Effector CD4-positive, alpha-beta T cell (primary cell): ENCODE measurements around the gene OR4D9. TPM values are rescaled to one million over a fixed set of nuclear protein-coding genes. Genes with fewer than 3 reads are reported as not detected.
"Not testable (repeated sequence)": the region's sequence is repeated elsewhere in the genome, so short reads cannot be mapped to it uniquely, and the experiment has no call there.

Experiments used
- DNase-seq: peaks from one replicate; pipeline ENCODE4 v3.0.0-alpha.2; 2020
- total RNA-seq: gene quantifications from one replicate; lab custom pipeline; 2026; lab: John Stamatoyannopoulos, UW

Gene OR4D9
- total RNA-seq: not detected

DNA sequence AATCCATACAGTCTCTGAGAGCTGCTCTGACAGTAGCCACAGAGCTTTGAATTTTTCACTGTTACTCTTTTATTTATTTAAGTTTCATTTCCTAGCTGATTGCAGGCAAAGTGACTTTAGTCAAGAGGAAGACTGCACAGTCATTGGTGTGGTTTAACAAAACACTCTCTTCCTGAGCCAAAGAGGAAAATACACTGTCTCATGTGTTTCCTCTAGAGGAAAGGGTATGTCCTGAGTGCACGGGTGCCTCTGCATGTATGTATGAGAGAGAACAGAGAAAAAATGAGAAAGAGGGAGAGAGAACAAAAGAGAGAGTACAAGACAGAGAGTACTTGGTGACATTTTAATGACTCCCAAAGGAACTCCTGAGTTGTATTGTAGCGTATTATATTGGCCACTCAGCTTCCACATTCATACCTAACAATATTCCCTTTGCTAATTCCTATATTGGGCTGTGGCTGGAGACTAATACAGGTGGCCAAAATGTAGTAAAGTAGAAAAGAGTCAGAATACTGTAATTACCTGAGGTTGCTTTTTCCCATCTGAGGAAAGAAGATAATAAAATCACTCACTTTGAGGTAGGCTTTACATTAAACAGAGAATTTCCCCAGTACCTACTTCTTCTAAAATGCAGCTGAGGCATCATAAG lies at the start of gene OR4D9:
Gene OR4D9, plus strand, starts transcription at position 599 of the 649 bp plus-strand sequence. CDS start 3,374 bp downstream, outside the sequence.
- no peak for DNase-seq

DNA sequence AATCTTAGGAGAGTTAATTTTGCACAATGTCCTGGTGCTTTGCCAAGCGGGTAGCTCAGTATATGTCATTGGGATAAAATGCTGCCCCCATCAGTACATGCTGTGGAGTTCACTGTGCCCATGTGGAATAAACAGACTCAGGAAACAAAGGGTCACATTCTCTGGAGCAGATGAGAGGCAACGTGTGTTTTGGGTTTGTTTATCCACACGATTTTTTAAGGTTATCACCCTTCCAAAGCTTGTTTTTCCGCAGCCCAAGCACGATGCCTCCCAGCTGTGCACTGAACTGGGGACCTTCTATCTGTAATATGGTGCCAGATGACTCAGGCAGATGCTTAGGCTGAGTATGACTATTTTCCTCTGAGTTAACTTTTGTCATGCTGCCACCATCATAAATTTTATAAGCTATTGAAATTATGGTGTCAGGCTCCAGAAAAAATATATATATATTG lies 48.1 kb upstream of the OR4D9 start:
- no peak for DNase-seq

DNA sequence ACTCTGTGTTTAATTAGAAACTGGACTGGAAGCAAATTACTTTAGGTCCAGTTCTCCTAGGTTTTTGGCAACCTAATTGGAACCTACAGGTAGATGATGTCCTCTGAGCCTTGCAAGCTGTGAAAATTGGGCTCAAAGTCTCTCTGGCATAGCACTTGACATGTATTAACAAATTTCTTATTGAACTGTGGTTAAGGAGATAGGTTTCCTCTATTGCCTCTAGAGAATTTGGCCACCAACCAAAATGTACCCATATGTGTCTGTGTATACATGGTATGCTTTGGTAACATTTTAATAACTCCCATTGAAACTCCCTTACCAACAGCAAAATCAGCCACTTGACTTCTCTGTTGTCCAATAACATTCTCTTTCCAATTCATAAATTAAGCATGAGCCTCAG lies 38.3 kb upstream of the OR4D9 start, which contains the start of gene OR4D10:
Gene OR4D10, plus strand, starts transcription at position 301 of the 400 bp plus-strand sequence. CDS start 4,115 bp downstream, outside the sequence.
- DNase-seq: no peak

DNA sequence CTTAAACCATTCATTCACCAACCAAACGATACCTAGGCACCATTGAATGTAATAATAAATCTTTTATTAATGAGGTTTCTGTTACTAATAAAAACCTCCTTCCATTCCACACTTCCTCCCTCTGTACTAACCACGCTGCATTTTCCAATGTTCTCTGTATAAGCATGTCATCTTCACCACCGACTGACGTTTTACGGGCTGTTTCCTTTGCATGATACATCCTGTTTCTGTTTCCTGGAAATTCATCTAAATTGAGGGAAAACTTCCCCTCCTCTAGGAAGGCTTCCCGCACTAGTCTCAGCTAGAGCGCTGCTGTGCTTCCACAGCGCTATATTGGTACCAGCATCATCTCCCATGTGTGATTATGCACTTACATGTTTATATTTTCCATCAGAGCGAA lies 36.2 kb upstream of the OR4D9 start:
- no peak for DNase-seq

DNA sequence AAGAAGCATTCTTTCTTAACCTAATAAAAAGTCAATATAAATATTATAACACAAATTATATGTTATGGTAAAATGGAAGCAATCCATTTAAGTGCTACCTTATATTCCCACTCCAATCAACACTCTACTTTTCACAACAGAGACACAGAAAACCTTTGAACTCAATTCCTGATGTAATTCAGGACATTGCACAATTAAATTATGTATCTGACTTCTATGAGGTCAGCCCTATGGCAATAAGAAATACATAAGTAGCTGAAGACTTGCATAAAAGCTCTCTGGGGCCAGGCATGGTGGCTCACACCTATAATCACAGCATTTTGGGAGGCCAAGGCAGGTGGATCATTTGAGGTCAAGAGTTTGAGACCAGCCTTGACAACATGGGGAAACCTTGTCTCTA lies 31.4 kb upstream of the OR4D9 start:
- no peak for DNase-seq

DNA sequence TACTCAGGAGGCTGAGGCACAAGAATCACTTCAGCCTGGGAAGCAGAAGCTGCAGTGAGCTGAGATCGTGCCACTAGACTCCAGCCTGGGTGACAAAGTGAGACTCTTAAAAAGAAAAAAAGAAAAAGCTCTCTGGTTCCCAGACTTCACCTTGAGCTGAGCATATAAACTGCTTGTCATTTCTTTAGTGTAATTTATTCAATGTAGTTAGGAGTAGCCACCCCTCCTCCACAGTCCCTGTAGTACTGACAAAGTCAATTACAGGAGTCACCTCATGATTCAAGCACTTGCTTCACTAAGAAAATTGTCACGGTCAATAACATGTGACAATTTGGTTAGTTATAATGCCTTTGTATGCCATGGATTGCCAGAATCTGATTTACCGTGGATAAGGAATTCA lies 31.0 kb upstream of the OR4D9 start:
- no peak for DNase-seq

DNA sequence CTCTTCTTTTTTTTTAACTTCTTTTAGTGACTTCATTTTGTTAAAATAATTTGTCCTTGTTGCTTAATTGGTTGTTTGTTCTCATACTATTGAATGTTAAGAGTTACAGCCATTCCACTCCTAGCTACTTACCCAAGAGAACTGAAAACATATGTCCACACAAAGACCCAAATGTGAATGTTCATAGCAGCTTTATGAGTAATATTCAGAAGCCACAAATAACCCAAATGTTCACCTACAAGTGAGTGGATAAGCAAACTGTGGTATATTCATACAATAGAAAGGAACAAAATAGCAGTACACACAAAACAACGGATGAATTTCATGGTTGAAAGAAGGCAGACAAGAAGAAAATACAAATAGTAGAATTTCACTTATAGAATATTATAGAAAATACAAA lies 9.4 kb upstream of the OR4D9 start:
- no peak for DNase-seq

DNA sequence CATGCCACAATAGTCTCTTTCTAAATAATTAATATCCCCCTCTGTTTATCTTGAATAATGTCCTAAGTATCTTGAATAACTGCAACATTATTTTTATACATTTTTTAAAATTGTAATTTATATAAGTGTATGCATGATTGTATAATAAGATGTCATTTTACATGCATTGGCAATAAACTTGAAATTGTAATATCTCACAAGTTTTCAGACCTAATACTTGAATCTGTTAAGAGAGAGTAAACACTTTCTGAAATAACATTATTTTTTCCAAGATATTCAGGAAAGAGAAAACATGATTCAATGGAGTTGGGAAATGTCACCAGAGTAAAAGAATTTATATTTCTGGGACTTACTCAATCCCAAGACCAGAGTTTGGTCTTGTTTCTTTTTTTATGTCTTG lies 8.1 kb upstream of the OR4D9 start, which contains the start of gene OR4D11:
Gene OR4D11, plus strand, starts transcription at position 301 of the 400 bp plus-strand sequence. Its CDS starts 0 bp downstream, at position 301.
- no peak for DNase-seq

DNA sequence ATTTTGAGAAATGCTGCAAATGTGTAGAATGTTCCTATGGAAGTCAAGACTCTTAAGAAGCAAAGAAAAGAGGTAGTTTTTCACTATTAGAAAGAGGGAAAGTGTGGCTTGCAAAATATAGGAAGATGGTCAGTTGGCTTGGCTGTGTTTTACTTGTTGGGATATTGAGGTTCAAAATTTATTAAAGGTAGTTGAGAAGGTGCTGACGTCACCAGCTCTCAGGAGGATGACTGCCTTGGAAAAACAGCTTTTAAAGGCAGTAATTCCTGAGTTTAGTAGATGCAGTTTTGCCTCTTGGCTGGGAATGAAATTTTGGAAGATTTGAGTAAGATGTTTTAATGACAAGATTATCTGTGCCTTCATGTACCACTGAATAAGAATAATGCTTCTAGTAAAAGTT lies 336 bp downstream of the OR4D9 start:
- DNase-seq: no peak

DNA sequence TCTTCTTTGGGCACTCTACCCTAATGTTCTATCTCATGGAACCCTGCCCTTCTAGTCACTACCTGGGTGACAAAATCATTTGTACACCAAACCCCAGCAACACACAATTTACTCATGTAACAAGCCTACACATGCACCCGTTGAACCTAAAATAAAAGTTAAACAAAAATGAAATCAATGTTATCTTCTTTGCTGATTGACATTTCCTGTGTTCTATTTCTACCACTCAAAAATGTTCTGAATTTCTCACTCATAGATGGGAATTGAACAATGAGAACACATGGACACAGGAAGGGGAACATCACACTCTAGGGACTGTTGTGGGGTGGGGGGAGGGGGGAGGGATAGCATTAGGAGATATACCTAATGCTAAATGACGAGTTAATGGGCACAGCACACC lies 8.8 kb downstream of the OR4D9 start:
- DNase-seq: not testable (repeated sequence)

DNA sequence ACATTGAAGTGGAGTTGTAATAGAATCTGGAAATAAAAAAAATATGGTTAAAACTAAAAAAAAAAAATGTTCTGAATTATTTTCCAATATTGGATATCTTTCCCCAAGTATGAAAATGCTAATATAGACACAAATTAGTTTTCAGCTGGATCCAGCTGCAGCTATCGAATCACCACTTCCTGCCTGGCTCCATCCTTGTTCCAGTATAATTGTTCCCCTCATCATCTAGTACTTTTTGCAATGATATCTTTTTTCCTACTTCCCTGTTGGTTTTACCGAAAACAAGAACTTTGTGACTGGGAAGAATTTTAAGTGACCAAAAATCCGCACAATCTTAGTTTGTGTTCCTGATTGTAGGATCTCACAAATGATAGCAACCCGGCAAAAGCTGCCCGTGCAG lies 9.4 kb downstream of the OR4D9 start:
- DNase-seq: no peak

DNA sequence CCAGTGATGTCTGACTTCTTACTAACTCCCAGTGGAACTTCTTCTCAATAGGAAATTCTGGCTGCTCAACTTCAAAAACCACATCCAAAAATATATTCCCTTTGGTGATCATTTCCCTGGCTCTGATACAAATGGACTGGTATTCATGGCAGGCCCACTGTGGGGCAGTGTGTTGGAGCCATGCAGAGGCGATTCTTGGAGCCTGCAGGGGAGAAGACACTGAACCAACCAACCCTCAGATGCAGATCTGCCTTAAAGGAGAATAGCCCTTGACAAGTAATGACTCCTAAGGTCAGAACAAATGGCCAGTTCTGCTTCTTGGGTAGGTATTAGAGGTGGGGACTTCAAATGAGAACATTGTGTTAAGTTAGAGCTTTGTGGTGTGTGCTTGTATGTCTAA lies 12.2 kb downstream of the OR4D9 start:
- DNase-seq: no peak

DNA sequence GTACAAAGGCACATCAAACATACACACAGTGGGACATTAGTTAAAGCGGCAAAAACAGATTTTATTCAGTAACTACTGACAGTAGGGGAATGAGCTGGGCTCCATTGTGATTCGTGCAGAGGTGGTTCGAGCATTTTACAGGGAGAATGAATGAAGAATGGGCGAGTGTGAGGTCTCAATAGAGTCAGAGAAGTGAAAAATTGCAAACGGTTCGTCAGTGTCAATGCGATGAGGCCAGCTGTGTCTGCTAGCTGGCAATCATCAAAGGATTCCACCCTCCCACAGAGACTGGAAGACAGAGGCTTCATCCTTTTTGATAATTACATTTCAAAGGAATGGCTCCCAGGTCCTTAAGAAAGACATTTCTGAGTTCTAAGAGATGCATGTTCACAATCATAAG lies 17.4 kb downstream of the OR4D9 start:
- DNase-seq: no peak

DNA sequence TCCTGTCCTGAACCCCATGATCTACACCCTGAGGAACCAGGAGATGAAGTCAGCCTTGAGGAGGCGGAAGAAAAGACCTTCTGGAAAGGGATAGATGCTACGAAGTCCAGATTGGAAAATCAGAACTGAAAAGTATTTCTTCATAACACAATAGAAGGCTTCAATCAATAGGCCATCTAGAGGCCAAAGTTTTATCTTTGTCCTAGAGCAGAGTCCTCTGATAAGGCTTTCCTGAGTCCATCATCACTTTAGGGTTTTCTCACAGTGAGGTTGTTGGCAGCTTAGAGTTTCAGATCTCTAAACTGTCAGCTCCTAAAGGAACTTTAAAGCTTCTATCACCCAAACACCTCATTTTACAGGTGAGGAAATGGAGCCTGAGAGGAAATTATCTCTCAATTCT lies 21.3 kb downstream of the OR4D9 start:
- no peak for DNase-seq

DNA sequence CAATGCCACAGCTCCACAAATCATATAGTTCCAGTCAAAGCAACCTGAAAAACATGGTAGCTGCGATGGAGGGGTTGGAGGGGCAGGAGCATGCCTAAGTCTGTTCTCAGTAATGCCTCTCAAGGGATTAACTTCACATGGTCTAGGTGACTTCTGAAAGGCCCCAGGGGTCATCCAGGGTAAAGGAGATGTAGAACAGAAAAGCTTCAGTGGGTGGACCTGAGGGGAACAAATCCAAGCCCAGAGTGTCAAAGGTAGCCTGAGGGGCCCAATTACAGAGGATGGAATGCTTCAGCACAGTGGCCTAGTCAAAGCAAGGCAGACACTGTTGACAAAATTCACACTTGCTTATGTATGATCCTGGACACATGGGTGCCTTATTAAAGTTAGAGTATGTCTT lies 23.3 kb downstream of the OR4D9 start:
- no peak for DNase-seq

DNA sequence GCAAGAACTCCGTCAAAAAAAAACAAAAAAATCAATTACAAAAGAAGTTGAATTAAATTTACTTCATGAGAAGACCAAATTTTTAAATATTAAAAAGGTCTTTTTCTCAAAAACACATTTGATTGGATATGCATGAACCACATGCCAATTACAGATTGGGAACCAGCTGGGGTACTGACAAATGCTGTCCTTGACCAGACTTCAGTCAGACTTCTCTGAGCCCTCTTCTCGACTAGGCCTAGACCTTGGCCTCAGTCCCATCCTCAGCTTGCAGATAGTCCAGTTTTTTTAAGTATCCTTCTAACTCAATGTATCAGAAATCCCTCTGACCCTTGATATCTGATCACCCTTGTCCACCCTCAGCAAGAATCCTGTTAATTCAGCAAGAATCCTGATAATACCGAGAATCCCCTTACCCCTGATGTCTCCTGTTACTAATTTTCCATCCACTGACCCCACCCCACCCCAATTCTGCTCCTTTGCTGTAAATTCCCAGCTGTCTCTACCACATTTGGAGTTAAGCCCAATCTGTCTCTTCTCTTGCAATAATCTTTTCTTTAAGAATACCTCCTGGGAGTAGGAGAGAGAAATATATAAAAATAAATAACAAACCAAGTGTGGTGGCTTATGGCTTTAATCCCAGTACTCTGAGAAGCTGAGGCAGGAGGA lies 30.9 kb downstream of the OR4D9 start:
- no peak for DNase-seq

DNA sequence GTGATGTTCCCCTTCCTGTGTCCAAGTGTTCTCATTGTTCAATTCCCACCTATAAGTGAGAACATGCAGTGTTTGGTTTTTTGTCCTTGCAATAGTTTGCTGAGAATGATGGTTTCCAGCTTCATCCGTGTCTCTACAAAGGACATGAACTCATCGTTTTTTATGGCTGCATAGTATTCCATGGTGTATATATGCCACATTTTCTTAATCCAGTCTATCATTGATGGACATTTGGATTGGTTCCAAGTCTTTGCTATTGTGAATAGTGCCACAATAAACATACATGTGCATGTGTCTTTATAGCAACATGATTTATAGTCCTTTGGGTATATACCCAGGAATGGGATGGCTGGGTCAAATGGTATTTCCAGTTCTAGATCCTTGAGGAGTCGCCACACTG lies 32.4 kb downstream of the OR4D9 start:
- DNase-seq: not testable (repeated sequence)

DNA sequence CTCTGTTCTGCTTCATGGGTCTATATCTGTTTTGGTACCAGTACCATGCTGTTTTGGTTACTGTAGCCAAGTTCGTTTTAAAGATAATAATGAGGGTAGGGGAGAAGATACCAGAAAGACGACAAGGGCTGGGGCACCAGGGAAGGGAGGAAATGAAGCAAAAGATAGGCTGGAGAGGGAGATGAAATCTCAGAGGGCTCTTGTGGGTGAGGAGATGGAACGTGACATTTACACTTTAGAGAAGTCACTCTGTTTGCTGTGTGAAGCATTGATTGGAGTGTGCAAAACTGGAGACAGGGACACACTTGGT lies 33.5 kb downstream of the OR4D9 start:
- DNase-seq: no peak

DNA sequence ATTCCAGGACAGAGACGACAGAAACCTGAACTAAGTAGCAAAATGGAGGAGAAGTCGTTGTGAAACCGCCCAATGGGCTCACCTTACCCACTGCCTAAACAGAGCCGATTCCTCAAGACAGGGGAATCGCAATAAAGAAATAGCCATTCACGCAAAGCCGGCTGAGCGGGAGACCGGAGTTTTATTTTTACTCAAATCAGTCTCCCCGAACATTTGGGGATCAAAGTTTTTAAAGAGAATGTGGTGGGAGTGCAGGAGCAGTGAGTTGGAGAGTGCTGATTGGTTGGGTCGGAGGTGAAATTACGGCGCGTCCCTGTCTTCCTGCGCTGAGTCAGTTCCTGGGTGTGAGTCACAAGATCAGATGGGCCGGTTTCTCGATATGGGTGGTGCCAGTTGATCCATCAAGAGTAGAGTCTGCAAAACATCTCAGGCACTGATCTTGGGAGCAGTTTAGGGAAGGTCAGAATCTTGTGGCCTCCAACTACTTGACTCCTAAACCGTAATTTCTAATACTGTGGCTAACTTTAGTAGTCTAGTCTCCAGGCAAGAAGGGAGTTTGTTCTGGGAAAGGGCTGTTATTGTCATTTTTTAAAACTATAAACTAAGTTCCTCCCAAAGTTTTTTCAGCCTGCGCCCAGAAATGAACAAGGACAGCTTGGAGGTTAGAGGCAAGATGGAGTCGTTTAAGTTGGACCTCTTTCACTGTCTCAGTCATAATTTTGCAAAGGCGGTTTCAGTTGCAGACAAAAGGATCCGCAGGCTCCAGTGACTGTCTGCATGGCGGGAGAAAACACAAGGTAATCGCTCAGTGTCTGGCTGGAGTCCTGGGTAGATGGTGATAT lies 34.1 kb downstream of the OR4D9 start:
- DNase-seq: no peak

DNA sequence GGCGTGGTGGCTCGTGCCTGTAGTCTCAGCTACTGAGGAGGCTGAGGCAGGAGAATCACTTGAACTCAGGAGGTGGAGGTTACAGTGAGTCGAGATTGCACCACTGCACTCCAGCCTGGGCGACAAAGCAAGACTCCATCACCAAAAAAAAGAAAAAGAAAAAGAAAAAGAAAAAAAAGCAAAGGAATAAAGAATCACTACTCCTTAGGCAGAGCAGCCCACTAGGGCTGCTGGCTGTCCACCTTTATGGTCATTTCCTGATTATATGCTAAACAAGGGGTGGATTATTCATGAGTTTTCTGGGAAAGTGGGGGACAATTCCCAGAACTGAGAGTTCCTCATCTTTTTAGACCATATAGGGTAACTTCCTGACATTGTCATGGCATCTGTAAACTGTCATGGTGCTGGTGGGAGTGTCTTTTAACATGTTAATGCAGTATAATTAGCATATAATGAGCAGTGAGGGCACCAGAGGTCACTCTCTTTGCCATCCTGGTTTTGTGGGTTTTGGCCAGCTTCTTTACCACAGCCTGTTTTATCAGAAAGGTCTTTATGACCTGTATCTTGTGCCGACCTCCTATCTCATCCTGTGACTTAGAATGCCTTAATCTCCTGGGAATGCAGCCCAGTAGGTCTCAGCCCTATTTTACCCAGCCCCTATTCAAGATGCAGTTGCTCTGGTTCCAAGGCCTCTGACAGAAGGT lies 36.4 kb downstream of the OR4D9 start:
- DNase-seq: not testable (repeated sequence)

DNA sequence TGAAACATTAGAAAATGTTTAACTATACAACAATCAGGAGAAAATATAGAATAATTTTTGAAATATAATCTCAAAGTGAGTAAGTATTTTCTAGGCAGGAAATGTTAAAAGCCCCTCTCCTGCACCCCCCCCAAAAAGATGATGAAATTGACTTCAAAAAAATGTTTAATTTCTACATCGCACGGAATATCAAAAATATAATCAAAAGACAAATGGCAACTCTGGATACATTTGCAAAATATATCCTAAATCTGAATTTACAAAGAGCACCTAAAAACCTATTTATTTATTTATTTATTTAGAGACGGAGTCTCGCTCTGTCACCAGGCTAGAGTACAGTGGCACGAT lies 36.9 kb downstream of the OR4D9 start:
- no peak for DNase-seq

DNA sequence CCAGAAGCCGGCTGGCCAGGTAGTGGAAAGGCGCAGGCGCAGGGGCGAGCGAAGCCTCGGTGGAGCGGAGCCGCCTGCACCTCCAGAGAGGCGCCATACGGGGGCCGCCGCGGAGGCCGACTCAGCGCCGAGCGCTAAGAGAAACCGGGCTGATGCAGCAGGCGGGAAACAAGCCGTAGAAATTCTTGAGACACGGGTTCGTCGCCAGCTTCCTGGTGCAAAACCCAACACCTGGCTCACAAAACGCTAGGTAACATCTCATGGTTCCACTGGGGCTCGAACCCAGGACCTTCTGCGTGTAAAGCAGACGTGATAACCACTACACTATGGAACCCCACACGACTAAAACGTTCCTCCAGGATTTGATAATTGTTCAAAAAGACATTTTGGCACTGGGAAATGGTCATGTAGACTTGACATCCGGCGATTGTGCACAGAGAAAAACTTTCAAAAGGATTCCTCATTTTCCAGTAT lies 39.1 kb downstream of the OR4D9 start:
- DNase-seq: peak; percentile 74
